Measurements from ENCODE around the gene GGA2. TPM values are rescaled to one million over a fixed set of nuclear protein-coding genes. Genes with fewer than 3 reads are reported as not detected.
"Not testable (repeated sequence)": the region's sequence is repeated elsewhere in the genome, so short reads cannot be mapped to it uniquely, and the experiment has no call there.

Gene GGA2
- total RNA-seq, 3 donors from 2014 or later: 42.9 to 72.0 (median 61.9) TPM

DNA sequence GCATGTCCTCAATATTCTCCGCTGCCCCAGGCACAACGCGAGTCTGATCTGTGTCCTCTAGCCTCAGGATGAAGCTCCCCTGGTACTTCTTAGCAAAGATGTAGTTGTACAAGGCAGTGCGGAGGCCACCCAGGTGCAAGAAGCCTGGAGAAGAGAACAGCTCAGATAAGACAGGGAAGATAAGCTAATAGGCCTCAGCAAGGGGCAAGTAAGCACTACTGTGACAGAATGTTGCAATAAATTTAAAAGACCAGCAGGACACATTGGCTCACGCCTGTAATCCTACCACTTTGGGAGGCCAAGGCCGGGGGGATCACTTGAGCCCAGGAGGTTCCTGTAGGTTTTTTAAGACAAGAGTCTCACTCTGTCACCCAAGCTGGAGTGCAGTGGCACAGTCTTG lies 41.9 kb upstream of the GGA2 start:
- TF ChIP-seq POLR2A (IDR thresholded peaks at IDR 0.05): no peak
- no peak for TF ChIP-seq POLR2AphosphoS5 (IDR thresholded peaks at IDR 0.05)
- TF ChIP-seq CTCF (IDR thresholded peaks at IDR 0.05): no peak
- Histone ChIP-seq H3K4me3 (no peak overlapping the region), H3K27ac (no peak overlapping the region), H3K27me3 (no peaks in the 10 kb centered on the region), H3K9me3 (no peaks in the 10 kb centered on the region), H3K36me3 (peaks cover 5% of the 10 kb centered on the region), H3K4me1 (no peaks in the 10 kb centered on the region)
- intact Hi-C loops (cut with DNase I; ENCODE audit: low total_unique reads): no loop called here
- DNase-seq (ENCODE audit: low spot score in 2 of 2): no peak

DNA sequence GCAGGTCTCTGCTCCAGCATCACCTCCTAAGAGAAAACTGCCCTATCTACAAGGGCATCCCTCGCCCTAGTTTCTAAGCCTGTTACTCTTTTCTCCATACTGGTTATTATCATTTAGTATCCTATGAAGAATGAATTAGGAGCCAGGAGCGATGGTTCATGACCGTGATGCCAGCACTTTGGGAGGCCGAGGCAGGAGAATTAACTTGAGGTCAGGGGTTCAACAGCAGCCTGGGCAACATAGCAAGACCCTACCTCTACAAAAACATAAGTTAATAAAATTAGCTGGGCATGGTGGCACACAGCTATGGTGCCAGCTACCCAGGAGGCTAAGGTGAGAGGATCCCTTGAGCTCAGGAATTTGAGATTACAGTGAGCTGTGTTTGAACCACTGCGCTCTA lies 39.6 kb upstream of the GGA2 start:
- H3K27me3 ChIP-seq: no peaks in the 10 kb centered on the region
- H3K36me3 ChIP-seq: peaks cover 5% of the 10 kb centered on the region
- intact Hi-C loops (cut with DNase I; ENCODE audit: low total_unique reads): no loop called here
- DNase-seq (ENCODE audit: low spot score in 2 of 2): no peak
- no peaks in the 10 kb centered on the region for H3K9me3 ChIP-seq
- TF ChIP-seq CTCF (IDR thresholded peaks at IDR 0.05): no peak
- TF ChIP-seq POLR2A (IDR thresholded peaks at IDR 0.05): no peak
- TF ChIP-seq POLR2AphosphoS5 (IDR thresholded peaks at IDR 0.05): no peak
- H3K27ac ChIP-seq: no peak overlapping the region
- no peaks in the 10 kb centered on the region for H3K4me1 ChIP-seq
- H3K4me3 ChIP-seq: no peak overlapping the region

- H3K36me3 ChIP-seq: peaks cover 12% of the 10 kb centered on the region
- H3K9me3 ChIP-seq: no peaks in the 10 kb centered on the region
- H3K27me3 ChIP-seq: no peaks in the 10 kb centered on the region
- TF ChIP-seq POLR2A (IDR thresholded peaks at IDR 0.05): no peak
- TF ChIP-seq CTCF (IDR thresholded peaks at IDR 0.05): no peak
- no peak for TF ChIP-seq POLR2AphosphoS5 (IDR thresholded peaks at IDR 0.05)
- intact Hi-C loops (cut with DNase I; ENCODE audit: low total_unique reads): no loop called here
- no peak overlapping the region for H3K4me3 ChIP-seq
- H3K4me1 ChIP-seq: no peaks in the 10 kb centered on the region
- no peak overlapping the region for H3K27ac ChIP-seq
- DNase-seq (ENCODE audit: low spot score in 2 of 2): no peak
These were observed 34.1 kb upstream of the GGA2 start for GRCh38 chr16:23544436-23544835.

GRCh38 chr16:23540817-23541178 lies 30.5 kb upstream of the GGA2 start:
- H3K36me3 ChIP-seq; intact Hi-C loops (cut with DNase I; ENCODE audit: low total_unique reads): not testable (repeated sequence)

GRCh38 chr16:23539984-23540816 lies 29.9 kb upstream of the GGA2 start:
- H3K27me3 ChIP-seq: no peaks in the 10 kb centered on the region
- TF ChIP-seq CTCF (IDR thresholded peaks at IDR 0.05) (no peak), POLR2AphosphoS5 (IDR thresholded peaks at IDR 0.05) (no peak), POLR2A (IDR thresholded peaks at IDR 0.05) (no peak)
- no peak overlapping the region for H3K4me3 ChIP-seq
- no peaks in the 10 kb centered on the region for H3K4me1 ChIP-seq
- peaks cover 7% of the 10 kb centered on the region for H3K36me3 ChIP-seq
- DNase-seq (ENCODE audit: low spot score in 2 of 2): no peak
- no peaks in the 10 kb centered on the region for H3K9me3 ChIP-seq
- H3K27ac ChIP-seq: no peak overlapping the region
- intact Hi-C loops (cut with DNase I; ENCODE audit: low total_unique reads): no loop called here

More at GRCh38 chr16:23540817-23541178, 30.5 kb upstream of the GGA2 start:
- H3K9me3 ChIP-seq; H3K4me3 ChIP-seq; DNase-seq (ENCODE audit: low spot score in 2 of 2); H3K27me3 ChIP-seq; H3K27ac ChIP-seq; H3K4me1 ChIP-seq: not testable (repeated sequence)

All from breast epithelium (tissue), 4 donors.